GM21529 (cell line): ENCODE measurements around the gene DCUN1D3.

ENCODE experiments used
- ATAC-seq: cut with Tn5 transposase; IDR thresholded peaks from one replicate; pipeline ENCODE4 v1.9.1; 2021; ENCODE audit not compliant: unreplicated experiment

The DCUN1D3 gene

DNA sequence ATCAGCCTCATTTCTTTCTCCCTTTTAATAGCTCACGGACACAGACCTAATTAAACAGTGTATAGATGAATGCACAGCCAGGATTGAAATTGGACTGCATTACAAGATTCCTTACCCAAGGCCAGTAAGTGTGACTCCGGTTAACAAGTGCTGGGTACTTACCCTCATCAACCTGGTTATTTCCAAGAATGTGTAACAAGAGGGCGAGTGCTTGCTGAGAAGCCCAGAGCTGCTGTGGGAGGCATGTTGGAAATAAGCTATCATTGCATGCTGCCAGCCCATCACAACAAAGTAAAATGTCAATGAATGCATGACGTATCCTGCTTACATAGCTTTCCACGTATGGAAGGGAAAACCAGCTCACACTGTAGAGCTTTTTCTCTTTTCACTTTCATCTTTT, 19.9 kb upstream of the DCUN1D3 start:
- no peak for ATAC-seq

DNA sequence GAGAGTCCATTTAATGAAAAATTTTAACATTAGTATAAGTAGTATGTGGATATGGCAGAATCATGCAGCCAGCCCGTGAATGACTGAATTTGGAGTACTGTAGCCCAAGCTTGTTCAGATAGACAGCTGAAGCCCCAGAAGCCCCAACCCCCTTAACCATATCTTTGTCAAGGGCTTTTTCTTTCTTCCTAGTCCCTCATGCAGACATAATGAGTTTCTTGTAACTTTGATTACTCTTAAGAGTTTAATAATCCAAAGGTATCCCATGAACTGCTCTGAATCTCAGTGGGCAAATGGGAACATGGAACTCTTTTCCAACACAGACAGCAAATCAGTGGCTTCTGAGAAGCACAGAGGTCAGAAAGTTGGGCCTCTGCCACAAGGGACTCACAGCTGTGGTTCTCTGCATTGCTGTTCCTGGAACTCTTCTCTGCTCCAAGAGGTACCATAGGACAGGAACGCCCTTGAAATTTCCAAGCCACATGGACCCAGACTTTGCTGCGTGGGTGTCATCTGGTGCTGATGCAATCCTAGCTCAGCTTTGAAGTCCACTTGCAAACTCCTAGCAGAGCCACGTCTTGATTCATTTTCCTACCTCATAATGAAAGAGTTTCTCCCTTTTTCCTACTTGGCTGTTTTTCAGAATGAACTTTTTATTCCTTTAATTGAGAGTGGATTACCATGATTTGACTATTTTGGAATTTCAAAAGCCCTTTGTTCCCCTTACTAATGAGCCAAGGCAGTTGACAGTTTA, 18.5 kb upstream of the DCUN1D3 start:
- no peak for ATAC-seq

DNA sequence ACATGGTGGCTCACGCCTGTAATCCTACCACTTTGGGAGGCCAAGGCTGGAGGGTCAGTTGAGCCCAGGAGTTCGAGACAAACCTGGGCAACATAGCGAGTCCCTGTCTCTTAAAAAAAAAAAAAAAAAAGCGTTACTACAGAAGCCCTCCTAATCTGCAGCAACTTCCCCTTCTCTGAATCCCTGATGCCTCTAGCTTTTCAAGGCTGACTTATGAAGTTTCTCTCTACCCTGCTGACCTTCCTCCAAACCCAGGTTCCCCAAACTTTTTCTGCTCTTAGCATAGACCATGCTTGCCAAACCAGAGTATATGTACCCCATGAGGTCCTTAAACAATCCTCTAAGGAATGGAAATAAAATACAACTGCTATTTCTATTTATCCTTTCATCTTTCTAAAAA, 16.8 kb upstream of the DCUN1D3 start:
- no peak for ATAC-seq

DNA sequence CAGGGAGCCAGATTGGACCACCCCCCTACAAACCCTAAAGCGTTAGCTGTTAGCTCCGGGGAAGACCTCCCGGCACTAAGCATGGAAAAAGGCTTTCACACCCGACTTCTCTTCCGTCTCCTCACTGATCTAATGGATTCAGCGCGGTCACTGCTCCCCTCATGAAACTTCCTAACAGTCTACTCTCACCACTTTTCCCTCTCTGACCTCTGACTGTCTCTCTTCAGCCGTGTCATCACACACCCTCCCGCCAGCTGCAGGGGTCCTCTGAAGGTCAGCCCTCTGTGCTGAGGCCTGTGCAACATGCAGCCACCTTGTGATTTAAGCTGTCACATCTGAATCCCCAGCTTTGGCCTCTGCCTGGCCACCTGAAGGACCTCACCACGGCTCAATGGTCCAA, 16.1 kb upstream of the DCUN1D3 start:
- no peak for ATAC-seq

DNA sequence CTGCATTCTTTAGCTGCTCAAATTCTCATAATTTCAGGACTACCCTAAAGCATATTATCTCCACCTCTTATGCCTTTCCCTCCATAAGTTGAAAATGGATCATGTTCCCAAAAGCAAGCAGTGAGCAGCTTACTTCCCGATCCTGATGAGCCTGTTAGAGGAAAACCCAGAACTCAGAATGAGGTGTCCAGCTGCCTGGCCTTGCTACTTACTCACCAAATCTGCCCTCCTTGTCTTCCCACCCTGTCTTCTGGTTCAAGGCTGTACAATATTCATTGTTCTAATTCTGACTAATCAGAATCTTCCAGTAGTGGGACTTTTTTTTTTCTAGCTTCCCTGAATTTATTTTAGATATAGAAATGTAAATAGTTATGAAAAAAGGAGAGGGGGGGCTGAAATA, 11.2 kb upstream of the DCUN1D3 start:
- ATAC-seq: no peak

DNA sequence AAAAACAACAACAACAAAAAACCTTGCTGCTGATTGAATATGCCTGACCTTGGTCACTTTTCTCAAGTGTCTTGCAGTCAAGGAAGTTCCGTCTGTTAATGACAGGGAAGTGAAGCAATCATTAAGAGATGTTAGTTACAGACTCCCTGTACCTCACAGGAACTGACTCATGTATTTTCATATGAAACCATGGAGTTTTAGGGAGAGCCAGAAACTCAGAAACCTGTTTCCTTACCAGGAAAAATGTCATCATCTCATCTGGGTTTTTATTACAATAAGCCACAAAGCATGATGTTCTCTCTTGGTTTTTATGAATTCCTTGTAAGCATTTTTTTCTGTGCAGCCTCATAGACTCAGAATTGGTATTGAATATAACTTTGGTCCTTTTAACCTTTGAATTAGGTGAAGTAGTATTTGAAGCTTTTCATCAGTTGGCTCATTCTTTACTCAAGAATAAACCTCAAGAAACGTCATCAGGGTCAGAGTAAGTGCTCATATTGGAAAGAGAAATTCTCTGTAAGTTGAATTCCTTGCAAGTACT, 10.7 kb upstream of the DCUN1D3 start:
- no peak for ATAC-seq

DNA sequence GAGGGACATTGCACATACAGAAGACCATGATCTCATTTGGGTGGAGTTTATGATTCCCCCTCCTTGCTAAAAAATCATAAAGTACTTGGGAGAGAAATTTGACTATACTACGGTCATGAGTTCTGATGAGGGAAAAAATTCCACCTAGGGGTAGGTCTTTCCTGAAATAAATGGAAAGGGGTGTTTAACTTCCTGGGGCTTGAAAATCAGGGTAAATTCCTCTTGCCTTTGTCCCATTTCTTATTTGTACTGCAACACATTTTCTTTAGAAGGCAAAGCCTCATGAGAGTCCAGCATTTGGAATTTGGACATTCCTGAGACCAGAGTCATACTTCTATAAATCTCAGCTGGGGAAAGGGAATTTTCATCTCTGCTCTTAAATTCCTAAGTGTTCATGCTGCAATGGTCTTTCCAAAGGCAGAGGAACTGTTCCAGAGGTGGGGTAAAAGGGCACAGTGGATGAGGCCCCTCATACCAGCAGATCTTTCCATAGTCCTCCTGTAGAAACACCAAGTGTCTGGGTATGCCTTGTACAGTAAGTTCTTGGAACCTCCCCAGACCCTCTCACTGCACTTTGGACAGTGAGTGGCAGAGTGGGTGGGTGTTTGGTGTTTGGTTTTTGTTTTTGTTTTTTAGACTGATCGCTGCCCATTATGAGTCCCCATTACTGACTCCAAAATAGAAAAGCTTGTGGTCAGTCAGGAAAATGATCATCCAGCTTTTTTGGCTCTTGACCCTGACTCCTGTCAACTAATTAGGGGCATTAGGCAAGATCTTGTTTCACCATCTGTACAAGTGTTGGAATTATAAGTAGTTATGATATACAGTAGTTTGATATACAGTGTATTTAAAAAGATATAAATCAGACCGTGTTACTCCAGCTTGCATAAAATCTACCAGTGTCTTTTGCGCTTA, 6.4 kb upstream of the DCUN1D3 start:
- ATAC-seq: no peak

DNA sequence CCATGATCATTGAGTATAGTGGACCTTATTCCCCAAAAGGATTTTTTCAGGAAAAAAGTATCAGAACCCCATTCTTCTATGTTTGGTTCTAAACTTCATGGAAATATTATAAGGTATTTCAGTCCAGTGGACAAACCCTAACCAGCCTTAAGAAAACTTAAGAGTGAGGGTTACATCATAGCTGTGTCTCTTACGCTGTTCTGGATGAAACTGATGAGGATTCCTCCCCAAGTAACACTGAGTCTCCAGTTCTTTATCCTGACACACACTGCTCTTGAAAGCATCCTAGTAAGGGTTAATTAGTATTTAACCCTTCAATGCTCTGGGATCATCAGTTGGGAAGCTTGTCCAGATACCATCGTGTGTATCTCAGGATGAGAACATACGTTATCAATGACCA, 5.4 kb upstream of the DCUN1D3 start:
- no peak for ATAC-seq

DNA sequence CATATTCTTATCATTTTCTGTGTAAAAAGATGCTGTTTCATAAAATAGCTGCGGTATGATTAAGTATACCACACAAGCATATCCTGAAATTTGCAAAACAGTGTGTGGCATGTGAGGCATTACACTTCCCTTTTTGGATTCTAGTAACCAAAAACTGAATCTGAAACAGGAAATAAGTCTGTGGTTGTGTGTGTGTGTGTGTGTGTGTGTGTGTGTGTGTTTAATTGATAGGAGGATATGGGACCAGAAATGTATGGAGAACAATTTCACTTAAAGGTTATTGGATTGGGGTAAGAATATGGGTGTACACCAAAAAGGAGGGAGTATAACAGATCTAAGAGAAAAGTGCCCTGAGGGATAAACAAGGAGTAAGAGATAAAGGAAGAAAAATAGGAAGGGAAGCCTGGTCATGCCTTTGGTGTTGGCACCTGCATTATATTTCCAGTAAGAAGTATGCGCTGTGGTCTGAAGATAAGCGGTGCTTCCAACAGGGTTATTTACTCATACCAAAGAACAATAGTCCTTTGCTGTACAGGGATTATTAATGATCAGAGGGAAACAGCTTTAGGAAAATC, 4.4 kb upstream of the DCUN1D3 start:
- no peak for ATAC-seq

DNA sequence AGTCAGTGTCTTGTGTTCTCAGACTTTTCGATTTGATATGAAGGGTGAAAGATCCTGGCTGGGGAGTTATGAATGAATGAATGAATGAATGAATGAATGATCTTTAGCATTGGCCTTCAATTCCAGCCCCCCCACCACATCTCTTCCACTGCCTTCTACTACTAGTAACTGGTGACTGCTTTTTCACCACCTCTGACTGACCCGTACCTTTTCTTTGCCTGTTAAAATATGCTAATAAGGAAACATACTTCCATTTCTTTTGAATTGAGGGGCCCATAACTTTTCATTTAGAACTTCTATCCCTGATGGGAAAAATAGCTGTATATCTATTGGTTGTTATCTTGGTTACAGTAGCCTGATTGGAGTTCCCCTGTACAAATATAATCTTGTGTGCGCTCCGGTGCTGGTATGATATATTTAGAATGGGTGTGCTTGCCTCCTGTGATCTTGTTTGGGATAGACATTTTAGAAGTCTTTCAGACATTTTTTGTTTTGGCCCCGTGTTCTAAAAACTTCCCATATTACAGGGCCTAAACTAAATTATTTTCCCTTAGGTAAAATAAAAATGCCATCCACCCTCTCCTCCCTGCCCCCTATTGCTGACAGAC, 3.8 kb upstream of the DCUN1D3 start:
- ATAC-seq: no peak

DNA sequence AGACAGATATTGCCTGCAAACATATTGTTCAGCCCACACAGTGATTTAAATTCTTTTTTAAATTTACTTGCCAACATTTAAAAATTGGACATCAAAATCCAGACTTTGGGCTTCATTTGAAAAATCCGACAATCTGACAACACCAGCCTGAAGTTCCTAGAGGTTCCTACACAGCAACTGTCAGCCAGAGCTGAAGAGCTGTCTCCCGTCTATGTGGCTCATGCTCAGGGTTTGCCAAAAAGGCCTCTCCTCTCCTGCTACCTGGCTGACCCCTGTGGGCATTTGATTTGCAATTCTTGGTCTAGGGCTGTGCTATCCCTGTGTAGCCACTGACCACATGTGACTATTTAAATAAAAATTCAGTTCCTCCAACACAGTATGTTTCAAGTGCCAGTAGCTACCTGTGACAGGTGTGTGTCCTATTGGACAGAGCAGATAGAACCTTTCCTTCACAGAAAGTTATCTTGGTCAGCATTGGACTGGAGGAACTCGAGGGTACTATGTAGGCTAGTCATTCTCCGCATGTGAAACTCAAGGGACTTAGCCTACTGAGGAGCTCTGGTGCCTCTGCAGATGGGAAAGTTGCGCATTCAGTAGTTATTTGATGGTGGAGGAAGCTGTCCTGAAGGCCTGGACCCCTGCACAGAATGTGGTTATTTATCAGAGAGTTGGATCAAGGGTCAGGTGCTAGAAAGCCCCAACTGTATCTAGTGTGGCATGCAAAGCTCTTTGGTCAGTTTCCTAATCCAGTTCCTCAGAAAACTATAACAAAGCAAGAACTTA, 3.1 kb upstream of the DCUN1D3 start:
- ATAC-seq: no peak

DNA sequence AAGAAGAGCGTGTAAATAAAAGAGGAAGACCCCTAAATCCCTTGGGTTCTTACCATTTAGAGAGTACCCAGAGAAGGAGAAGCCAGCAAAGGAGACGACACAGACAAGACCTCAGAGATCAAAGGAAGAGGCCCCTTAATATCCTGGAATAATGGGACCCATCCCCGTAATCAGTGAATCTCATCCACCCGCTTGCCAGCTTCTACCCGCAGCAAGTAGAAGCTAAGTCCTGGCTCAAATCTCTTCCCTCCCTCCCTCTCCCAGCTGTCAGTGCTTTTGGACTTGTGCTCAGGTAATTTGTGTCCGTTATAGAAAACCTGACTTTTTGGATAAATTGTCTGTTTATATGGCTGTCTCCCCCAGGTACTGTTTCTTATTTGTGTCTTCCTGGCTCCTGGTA, 2.3 kb upstream of the DCUN1D3 start:
- ATAC-seq: no peak

DNA sequence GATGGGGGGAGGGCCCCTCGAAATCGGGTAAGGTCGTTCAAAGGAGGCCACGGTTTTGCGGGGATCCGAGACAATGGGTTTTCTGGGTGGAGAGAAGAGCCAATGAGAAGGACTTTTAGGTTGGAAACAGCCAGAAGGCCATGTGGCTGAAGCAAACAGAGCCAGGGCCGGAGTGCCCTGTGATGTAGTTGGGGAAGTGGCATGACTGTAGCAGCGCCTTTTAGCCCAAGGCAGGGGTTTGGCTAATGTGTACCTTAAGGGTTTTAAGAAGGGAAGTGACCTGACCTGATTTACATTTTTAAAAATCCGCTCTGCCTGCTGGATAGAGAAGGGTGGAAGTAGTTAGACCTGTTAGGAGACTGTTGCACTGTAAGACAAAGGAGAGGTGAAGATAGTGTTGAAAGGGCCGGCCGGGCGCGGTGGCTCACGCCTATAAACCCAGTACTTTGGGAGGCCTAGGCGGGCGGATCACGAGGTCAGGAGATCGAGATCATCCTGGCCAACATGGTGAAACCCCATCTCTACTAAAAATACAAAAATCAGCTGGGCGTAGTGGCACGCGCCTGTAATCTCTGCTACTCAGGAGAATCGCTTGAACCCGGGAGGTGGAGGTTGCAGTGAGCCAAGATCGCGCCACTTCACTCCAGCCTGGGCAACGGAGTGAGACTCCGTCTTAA, 1.4 kb upstream of the DCUN1D3 start:
- ATAC-seq: no peak

DNA sequence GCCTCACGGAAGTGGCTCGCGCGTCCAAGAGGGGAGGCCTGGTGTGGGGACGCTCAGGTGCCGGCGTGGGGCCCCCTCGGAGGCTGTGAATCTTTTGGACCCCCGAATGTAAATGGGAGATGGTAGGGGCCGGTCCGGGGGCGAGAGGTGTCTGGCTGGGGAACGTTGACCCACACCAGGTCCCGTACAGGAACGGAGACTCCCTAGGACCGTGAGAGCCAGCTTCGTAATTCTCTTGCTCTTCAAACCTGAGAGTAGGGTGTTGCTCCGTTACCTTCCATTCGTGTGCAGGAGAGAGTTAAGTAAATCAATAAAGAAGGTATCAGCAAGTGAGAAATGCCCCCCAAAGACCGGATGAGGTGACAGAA, 894 bp upstream of the DCUN1D3 start:
- ATAC-seq: no peak

DNA sequence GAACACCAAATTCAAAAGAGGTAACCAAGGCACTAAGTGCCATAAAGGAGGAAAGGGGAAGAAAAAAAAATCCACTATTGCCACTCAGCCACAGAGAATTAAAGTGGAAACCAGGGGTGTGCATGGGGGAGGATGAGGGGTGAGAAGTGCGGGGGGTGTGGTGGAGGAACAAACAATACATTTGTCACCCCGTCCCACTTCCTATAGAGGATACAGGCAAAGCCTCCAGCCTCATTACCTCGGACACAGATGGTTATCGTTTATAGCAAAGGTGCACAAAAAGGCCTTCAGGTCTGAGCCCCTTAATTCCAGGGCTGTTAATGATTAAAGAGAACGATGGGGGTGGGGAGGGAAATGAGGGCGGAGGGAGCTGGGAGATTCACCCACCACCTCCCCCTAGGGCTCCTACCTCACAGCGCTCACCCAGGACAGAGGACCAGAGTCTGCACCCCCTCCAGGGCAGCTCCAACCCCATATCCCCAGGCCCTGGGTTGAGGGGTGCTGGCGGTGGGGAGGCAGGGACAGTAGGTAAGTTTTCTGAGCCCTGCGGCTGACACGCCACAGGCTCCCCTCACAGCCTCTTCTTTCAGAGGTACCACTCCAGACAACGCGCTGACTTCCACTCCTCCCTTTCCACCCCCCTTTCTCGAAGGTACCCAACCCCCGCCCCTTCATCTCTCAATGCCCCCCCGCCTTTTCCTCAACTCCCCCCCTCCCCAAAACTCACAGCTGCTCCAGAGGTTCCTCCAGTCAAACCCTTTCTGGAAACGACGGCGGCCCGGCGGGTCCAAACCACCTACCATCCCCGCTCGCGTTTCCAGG, 470 bp downstream of the DCUN1D3 start:
- no peak for ATAC-seq

DNA sequence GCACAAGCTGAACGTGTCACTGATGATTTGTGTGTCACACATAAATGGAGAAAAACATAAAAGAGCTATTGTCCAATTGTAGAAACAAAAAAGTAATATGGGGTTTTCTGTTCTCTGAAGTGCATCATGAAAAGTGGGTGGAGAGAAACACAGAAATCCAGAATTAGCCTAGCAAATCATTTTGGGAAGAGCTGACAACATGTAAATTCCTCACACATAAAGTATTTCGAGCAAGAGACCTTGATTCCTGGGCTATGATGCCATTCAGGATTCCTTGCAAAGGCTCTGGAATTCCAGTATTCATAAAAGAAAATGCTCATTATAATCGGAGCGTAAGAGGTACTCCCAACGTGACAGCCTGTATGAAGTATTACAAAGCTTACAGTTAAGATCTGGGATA, 1.1 kb downstream of the DCUN1D3 start:
- no peak for ATAC-seq

DNA sequence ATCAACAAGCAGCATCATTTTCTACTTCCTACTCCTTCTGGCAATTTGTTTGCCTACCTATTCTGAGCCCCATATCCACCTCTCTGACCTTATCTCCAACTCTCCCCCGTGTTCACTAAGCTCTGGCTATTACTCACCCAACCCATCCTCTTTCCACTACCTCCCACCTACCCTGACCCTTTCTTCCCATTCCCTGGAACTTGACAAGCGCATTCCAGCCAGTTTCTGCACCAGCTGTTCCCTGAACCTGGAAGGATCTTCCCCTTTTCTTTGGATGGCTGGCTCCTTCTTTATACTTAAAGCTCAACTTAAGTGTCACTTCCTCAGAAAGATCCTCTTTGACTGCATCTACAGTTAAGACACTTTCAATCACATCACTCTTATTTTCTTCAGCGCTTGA, 2.2 kb downstream of the DCUN1D3 start:
- no peak for ATAC-seq

DNA sequence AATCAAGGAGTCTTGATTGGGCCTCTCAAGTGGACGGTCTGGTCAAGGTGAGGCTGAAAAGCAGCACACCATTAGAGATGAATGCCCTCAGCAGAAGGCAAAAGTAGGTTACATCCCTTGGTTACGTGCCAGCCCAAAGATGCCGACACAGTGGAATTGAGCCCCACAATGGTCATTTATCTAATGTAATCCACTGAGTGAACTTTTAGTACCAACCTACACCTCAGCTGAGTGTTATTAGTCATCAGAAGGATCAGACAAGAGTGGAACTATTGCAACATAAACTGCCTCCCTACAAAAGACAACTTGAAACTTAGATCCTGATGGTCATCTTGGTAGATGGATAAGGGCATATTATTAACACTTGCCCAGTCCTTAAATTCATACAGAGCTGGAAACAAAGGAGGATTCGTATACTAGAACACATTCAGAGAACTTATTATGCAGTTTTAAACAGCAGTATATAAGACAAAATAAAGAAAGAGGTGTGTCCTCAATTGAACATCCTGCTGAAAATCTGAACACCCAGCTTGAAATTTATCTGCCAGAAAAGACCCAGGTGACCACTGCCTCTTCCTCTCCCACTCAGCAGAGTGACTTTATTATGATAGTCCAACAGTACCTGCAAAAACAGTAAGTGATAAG, 2.8 kb downstream of the DCUN1D3 start:
- ATAC-seq: no peak

DNA sequence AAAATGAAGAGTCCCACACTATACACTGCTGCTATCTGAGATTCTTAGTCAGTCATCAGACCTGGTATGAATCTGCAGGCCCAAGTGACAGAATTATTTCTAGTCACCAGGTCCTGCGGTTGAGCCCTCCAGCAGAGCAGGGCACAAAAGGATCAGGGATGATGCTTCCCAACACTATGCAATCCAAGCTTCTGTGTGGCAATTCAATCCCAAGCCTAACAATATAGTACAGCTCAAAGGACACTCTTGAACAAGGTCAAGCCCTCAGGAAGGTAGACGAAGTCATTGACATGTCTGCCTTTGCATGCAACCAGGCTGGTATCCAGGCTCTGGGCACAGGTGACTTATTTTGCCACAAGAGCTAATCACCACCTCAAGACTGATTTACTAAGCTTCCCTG, 5.8 kb downstream of the DCUN1D3 start:
- no peak for ATAC-seq
